Fibroblast of skin of right quadriceps (primary cell): ENCODE data around the gene BRD9.
A peak's percentile ranks its signal among the peaks of the same experiment; 100 is the strongest.
"Not testable (repeated sequence)": the region's sequence is repeated elsewhere in the genome, so short reads cannot be mapped to it uniquely, and the experiment has no call there.

Experiments used
- DNase-seq: peaks from one replicate; pipeline ENCODE4 v3.0.0-alpha.2; 2013

BRD9 gene

GRCh38 chr5:922436-923280 is 30.1 kb upstream of the BRD9 start:
- DNase-seq, result no peak

- DNase-seq, result no peak
These were observed 29.1 kb upstream of the BRD9 start for GRCh38 chr5:921456-922435.

- no peak for DNase-seq
These were observed 27.7 kb upstream of the BRD9 start for GRCh38 chr5:920321-920720.

GRCh38 chr5:919356-920000 is 26.9 kb upstream of the BRD9 start:
- DNase-seq, result no peak

GRCh38 chr5:918717-919116 is 26.1 kb upstream of the BRD9 start:
- DNase-seq, result not testable (repeated sequence)

GRCh38 chr5:916441-917293 is 24.1 kb upstream of the BRD9 start:
- no peak for DNase-seq

GRCh38 chr5:915946-916345 is 23.3 kb upstream of the BRD9 start:
- DNase-seq, result no peak

- not testable (repeated sequence) for DNase-seq
These were observed 22.7 kb upstream of the BRD9 start for GRCh38 chr5:915346-915745.

- DNase-seq, result no peak
These were observed 22.0 kb upstream of the BRD9 start for GRCh38 chr5:914612-915011.

GRCh38 chr5:914174-914573 is 21.6 kb upstream of the BRD9 start:
- no peak for DNase-seq

GRCh38 chr5:912280-913091 is 19.9 kb upstream of the BRD9 start:
- peak; percentile 93 for DNase-seq

- peak; percentile 43 for DNase-seq
These were observed 19.0 kb upstream of the BRD9 start for GRCh38 chr5:911601-912000.

GRCh38 chr5:910769-911160 is 18.2 kb upstream of the BRD9 start:
- DNase-seq, result no peak

GRCh38 chr5:909994-910768 is 17.6 kb upstream of the BRD9 start:
- no peak for DNase-seq

GRCh38 chr5:909086-909485 is 16.5 kb upstream of the BRD9 start:
- DNase-seq, result no peak

- DNase-seq, result no peak
These were observed 15.6 kb upstream of the BRD9 start for GRCh38 chr5:908172-908571.

GRCh38 chr5:907366-907910 is 14.8 kb upstream of the BRD9 start:
- DNase-seq, result no peak

GRCh38 chr5:905139-905642 is 12.6 kb upstream of the BRD9 start:
- DNase-seq, result no peak

GRCh38 chr5:903756-904096 is 11.1 kb upstream of the BRD9 start:
- no peak for DNase-seq
